ENCODE measurements around the gene THNSL1. TPM values are rescaled to one million over a fixed set of nuclear protein-coding genes. Genes with fewer than 3 reads are reported as not detected.
A peak's percentile ranks its signal among the peaks of the same experiment; 100 is the strongest.

THNSL1 gene
- total and polyA plus RNA-seq, 5 donors from 2014 or later: 0.94 to 6.3 (median 3.1) TPM

GRCh38 chr10:24988831-24989640 lies 27.4 kb upstream of the THNSL1 start:
- H3K36me3 ChIP-seq (ENCODE audit: control insufficient read depth, insufficient read depth, low read length): no peaks in the 10 kb centered on the region
- H3K27ac Mint-ChIP-seq: no peak overlapping the region
- no peaks in the 10 kb centered on the region for H3K9me3 Mint-ChIP-seq
- H3K27me3 Mint-ChIP-seq: peaks cover 32% of the 10 kb centered on the region
- no peaks in the 10 kb centered on the region for H3K4me1 Mint-ChIP-seq
- H3K4me3 Mint-ChIP-seq: no peak overlapping the region
- no peaks in the 10 kb centered on the region for H3K9me3 ChIP-seq (ENCODE audit: control insufficient read depth in 2 of 2, low read length in 2 of 2)
- DNase-seq: no peak
- H3K4me1 ChIP-seq (ENCODE audit: control insufficient read depth, insufficient read depth, low read length, poor library complexity, severe bottlenecking): no peaks in the 10 kb centered on the region
- H3K27ac ChIP-seq (ENCODE audit: insufficient read depth, low read length, poor library complexity, severe bottlenecking): no peak overlapping the region
- ATAC-seq (ENCODE audit: low read depth in 2 of 2): no peak
- H3K36me3 Mint-ChIP-seq: no peaks in the 10 kb centered on the region
- peaks cover 2% of the 10 kb centered on the region for H3K27me3 ChIP-seq (ENCODE audit: control insufficient read depth, insufficient read depth, low read length)
- no peak overlapping the region for H3K4me3 ChIP-seq (ENCODE audit: low read depth, low read length)

GRCh38 chr10:24989867-24990266 lies 26.5 kb upstream of the THNSL1 start:
- no peaks in the 10 kb centered on the region for H3K36me3 ChIP-seq (ENCODE audit: control insufficient read depth, insufficient read depth, low read length)
- no peak overlapping the region for H3K27ac ChIP-seq (ENCODE audit: insufficient read depth, low read length, poor library complexity, severe bottlenecking)
- no peaks in the 10 kb centered on the region for H3K9me3 ChIP-seq (ENCODE audit: control insufficient read depth in 2 of 2, low read length in 2 of 2)
- no peak overlapping the region for H3K27ac Mint-ChIP-seq
- H3K27me3 ChIP-seq (ENCODE audit: control insufficient read depth, insufficient read depth, low read length): peaks cover 2% of the 10 kb centered on the region
- peaks cover 36% of the 10 kb centered on the region for H3K27me3 Mint-ChIP-seq
- ATAC-seq (ENCODE audit: low read depth in 2 of 2) (no peak), DNase-seq (no peak)
- H3K4me3 Mint-ChIP-seq: no peak overlapping the region
- no peaks in the 10 kb centered on the region for H3K4me1 ChIP-seq (ENCODE audit: control insufficient read depth, insufficient read depth, low read length, poor library complexity, severe bottlenecking)
- H3K36me3 Mint-ChIP-seq: no peaks in the 10 kb centered on the region
- no peaks in the 10 kb centered on the region for H3K9me3 Mint-ChIP-seq
- no peaks in the 10 kb centered on the region for H3K4me1 Mint-ChIP-seq
- H3K4me3 ChIP-seq (ENCODE audit: low read depth, low read length): no peak overlapping the region

GRCh38 chr10:24991298-24991697 lies 25.1 kb upstream of the THNSL1 start:
- H3K27ac ChIP-seq (ENCODE audit: insufficient read depth, low read length, poor library complexity, severe bottlenecking): no peak overlapping the region
- H3K36me3 ChIP-seq (ENCODE audit: control insufficient read depth, insufficient read depth, low read length): no peaks in the 10 kb centered on the region
- peaks cover 40% of the 10 kb centered on the region for H3K27me3 Mint-ChIP-seq
- no peak overlapping the region for H3K4me3 Mint-ChIP-seq
- no peak for ATAC-seq (ENCODE audit: low read depth in 2 of 2)
- H3K4me1 ChIP-seq (ENCODE audit: control insufficient read depth, insufficient read depth, low read length, poor library complexity, severe bottlenecking): no peaks in the 10 kb centered on the region
- peaks cover 2% of the 10 kb centered on the region for H3K27me3 ChIP-seq (ENCODE audit: control insufficient read depth, insufficient read depth, low read length)
- no peaks in the 10 kb centered on the region for H3K9me3 ChIP-seq (ENCODE audit: control insufficient read depth in 2 of 2, low read length in 2 of 2)
- H3K36me3 Mint-ChIP-seq: no peaks in the 10 kb centered on the region
- no peaks in the 10 kb centered on the region for H3K4me1 Mint-ChIP-seq
- H3K4me3 ChIP-seq (ENCODE audit: low read depth, low read length): no peak overlapping the region
- no peaks in the 10 kb centered on the region for H3K9me3 Mint-ChIP-seq
- no peak for DNase-seq
- peak overlapping the region in 1 of 3 donors; percentile 9 for H3K27ac Mint-ChIP-seq

- Mint-ChIP-seq H3K27me3 (peaks cover 40% of the 10 kb centered on the region), H3K4me1 (no peaks in the 10 kb centered on the region)
- H3K27me3 ChIP-seq (ENCODE audit: control insufficient read depth, insufficient read depth, low read length): peaks cover 2% of the 10 kb centered on the region
Observed at GRCh38 chr10:24992512-24993133, 23.8 kb upstream of the THNSL1 start.

GRCh38 chr10:24993237-24993958 lies 23.0 kb upstream of the THNSL1 start:
- Histone ChIP-seq H3K36me3 (ENCODE audit: control insufficient read depth, insufficient read depth, low read length) (no peaks in the 10 kb centered on the region), H3K27me3 (ENCODE audit: control insufficient read depth, insufficient read depth, low read length) (peaks cover 2% of the 10 kb centered on the region), H3K4me3 (ENCODE audit: low read depth, low read length) (no peak overlapping the region), H3K9me3 (ENCODE audit: control insufficient read depth in 2 of 2, low read length in 2 of 2) (no peaks in the 10 kb centered on the region), H3K4me1 (ENCODE audit: control insufficient read depth, insufficient read depth, low read length, poor library complexity, severe bottlenecking) (no peaks in the 10 kb centered on the region), H3K27ac (ENCODE audit: insufficient read depth, low read length, poor library complexity, severe bottlenecking) (no peak overlapping the region)
- DNase-seq (no peak), ATAC-seq (ENCODE audit: low read depth in 2 of 2) (no peak)
- Mint-ChIP-seq H3K27ac (no peak overlapping the region), H3K36me3 (no peaks in the 10 kb centered on the region), H3K27me3 (peaks cover 43% of the 10 kb centered on the region), H3K9me3 (no peaks in the 10 kb centered on the region), H3K4me1 (peaks cover 0 to 4% (median 0%) of the 10 kb centered on the region in 4 donors), H3K4me3 (no peak overlapping the region)

More at GRCh38 chr10:24992512-24993133, 23.8 kb upstream of the THNSL1 start:
- Histone ChIP-seq H3K9me3 (ENCODE audit: control insufficient read depth in 2 of 2, low read length in 2 of 2) (no peaks in the 10 kb centered on the region), H3K4me1 (ENCODE audit: control insufficient read depth, insufficient read depth, low read length, poor library complexity, severe bottlenecking) (no peaks in the 10 kb centered on the region), H3K36me3 (ENCODE audit: control insufficient read depth, insufficient read depth, low read length) (no peaks in the 10 kb centered on the region), H3K4me3 (ENCODE audit: low read depth, low read length) (no peak overlapping the region), H3K27ac (ENCODE audit: insufficient read depth, low read length, poor library complexity, severe bottlenecking) (no peak overlapping the region)
- H3K4me3 Mint-ChIP-seq: no peak overlapping the region
- H3K27ac Mint-ChIP-seq: no peak overlapping the region
- ATAC-seq (ENCODE audit: low read depth in 2 of 2) (no peak), DNase-seq (no peak)
- no peaks in the 10 kb centered on the region for H3K9me3 Mint-ChIP-seq
- H3K36me3 Mint-ChIP-seq: no peaks in the 10 kb centered on the region

- Histone ChIP-seq H3K4me3 (ENCODE audit: low read depth, low read length) (no peak overlapping the region), H3K27me3 (ENCODE audit: control insufficient read depth, insufficient read depth, low read length) (no peaks in the 10 kb centered on the region), H3K4me1 (ENCODE audit: control insufficient read depth, insufficient read depth, low read length, poor library complexity, severe bottlenecking) (no peaks in the 10 kb centered on the region), H3K36me3 (ENCODE audit: control insufficient read depth, insufficient read depth, low read length) (no peaks in the 10 kb centered on the region), H3K9me3 (ENCODE audit: control insufficient read depth in 2 of 2, low read length in 2 of 2) (peaks cover 0 to 2% of the 10 kb centered on the region in 2 experiments), H3K27ac (ENCODE audit: insufficient read depth, low read length, poor library complexity, severe bottlenecking) (no peak overlapping the region)
- Mint-ChIP-seq H3K9me3 (peaks cover 0 to 6% (median 0%) of the 10 kb centered on the region in 7 donors), H3K4me3 (no peak overlapping the region), H3K27ac (no peak overlapping the region), H3K4me1 (peaks cover 0 to 4% (median 0%) of the 10 kb centered on the region in 4 donors), H3K36me3 (no peaks in the 10 kb centered on the region), H3K27me3 (peaks cover 46% of the 10 kb centered on the region)
- ATAC-seq (ENCODE audit: low read depth in 2 of 2) (no peak), DNase-seq (no peak)
Observed at GRCh38 chr10:24995072-24995471, 21.3 kb upstream of the THNSL1 start.

GRCh38 chr10:24998044-24998443 lies 18.4 kb upstream of the THNSL1 start:
- no peaks in the 10 kb centered on the region for H3K36me3 ChIP-seq (ENCODE audit: control insufficient read depth, insufficient read depth, low read length)
- H3K4me1 ChIP-seq (ENCODE audit: control insufficient read depth, insufficient read depth, low read length, poor library complexity, severe bottlenecking): no peaks in the 10 kb centered on the region
- H3K9me3 Mint-ChIP-seq: peaks cover 0 to 25% (median 1%) of the 10 kb centered on the region in 7 donors
- no peak overlapping the region for H3K27ac ChIP-seq (ENCODE audit: insufficient read depth, low read length, poor library complexity, severe bottlenecking)
- peaks cover 8% of the 10 kb centered on the region for H3K27me3 ChIP-seq (ENCODE audit: control insufficient read depth, insufficient read depth, low read length)
- peaks cover 44% of the 10 kb centered on the region for H3K27me3 Mint-ChIP-seq
- H3K36me3 Mint-ChIP-seq: no peaks in the 10 kb centered on the region
- DNase-seq (no peak), ATAC-seq (ENCODE audit: low read depth in 2 of 2) (no peak)
- no peak overlapping the region for H3K27ac Mint-ChIP-seq
- peaks cover 0 to 8% of the 10 kb centered on the region in 2 experiments for H3K9me3 ChIP-seq (ENCODE audit: control insufficient read depth in 2 of 2, low read length in 2 of 2)
- H3K4me1 Mint-ChIP-seq: peaks cover 0 to 4% (median 0%) of the 10 kb centered on the region in 4 donors
- no peak overlapping the region for H3K4me3 Mint-ChIP-seq
- no peak overlapping the region for H3K4me3 ChIP-seq (ENCODE audit: low read depth, low read length)
